Measurements from ENCODE around the gene CTAGE8.
"Not testable (repeated sequence)": the region's sequence is repeated elsewhere in the genome, so short reads cannot be mapped to it uniquely, and the experiment has no call there.

The CTAGE8 gene

DNA sequence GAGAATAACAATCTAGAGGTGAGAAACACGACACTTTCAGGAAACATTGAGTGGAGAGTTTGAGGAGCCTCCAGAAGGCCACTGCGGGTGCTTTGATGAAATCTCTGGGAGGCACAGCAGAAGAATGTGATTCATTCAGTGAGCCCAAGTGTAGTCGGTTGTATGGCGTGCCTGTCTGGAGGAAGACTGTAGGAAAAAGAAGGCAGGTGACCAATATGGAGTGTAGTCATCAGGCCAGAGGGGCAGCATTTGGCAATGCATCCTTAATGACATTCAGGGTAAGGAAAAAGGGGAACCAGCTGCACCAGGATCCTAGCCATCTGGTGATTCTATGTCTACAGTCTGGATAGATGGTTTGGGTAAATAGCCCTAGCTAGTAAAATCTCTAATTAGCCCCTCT is 16.8 kb downstream of the CTAGE8 start:
- not testable (repeated sequence) for DNase-seq

DNA sequence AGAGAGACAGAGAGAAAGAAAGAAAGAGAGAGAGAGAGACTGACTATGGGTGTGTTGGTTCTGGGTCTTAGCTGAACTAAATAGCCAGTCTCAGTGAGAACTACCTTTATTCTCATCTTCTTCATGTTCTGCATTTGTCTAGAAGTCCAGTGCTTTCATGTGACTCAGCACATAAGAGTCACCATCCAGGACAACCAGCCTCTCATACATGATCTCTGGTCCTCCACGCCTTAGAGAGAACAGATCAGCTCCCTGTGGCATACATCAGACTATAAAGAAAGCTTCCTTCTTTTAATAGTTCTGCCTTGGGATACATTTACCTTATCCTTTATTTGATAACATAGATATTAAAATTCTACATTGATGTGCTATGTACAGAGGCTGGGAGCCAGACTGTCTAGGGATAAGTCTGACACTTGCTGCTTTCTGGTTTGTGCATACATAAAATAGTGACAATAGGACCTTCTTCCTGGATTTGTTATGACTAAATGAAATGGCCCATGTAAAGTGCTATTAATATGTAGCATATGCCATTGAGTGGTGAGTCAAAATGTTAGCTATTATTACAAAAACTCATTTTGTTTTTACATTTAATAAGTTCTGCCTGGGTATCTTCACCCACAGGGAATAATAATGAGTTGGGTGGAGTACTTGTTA is 21.3 kb downstream of the CTAGE8 start:
- DNase-seq = not testable (repeated sequence)

DNA sequence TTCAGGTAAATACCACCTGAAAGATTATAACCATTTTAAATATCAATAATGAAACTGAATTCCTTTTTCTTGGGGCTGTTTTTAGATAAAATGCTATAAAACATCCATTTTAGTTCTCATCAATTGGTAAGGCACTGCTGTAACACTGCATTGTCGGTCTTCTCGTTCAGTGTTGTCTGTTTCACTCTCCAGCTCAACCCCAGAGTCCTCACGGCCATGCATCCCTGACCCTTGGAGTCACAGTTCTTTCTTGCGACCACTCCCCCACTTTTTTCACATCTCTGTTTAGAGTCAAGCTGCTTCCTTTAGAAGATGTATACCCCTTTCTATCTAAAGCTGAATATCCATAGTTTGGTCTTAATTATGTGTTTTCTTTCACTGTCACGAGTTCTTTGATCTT is 22.1 kb downstream of the CTAGE8 start:
- not testable (repeated sequence) for DNase-seq

DNA sequence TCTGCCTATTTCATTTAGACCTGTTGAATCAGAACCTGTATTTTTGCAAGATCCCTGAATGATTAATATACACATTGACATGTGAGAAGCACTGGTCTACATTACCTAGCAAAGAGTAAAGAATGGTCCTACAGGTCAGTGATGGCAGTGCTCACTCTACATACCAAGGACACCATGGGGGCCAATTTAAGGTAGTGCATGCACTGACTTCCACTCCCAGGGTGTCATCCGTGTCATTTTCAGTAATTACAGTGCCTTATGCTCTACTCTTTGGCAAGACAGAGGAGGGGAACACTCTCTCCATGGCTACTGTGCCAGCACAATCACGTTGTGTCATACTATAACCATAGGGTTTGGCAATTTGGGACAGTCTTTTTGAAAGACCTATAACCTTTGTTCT is 23.7 kb downstream of the CTAGE8 start:
- DNase-seq = not testable (repeated sequence)

DNA sequence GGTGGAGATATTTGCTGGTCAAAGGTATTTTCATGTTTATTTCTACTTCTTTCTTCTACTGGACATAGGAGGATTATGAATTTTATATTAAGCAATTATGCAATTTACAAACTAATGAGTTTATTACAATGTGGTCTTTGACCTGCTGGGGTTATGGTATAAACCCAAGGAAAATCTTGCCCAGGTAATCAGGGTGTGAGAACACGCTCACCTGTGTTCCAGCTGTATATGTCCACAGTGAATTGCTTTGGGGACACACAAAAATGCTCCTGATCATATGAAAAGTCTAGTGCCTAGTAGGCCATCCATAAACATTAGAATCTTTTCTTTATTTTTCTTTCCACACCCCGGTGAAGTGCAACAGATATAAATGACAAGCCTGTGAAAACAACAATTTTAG is 29.7 kb downstream of the CTAGE8 start, which contains the start of gene OR2A42:
Gene OR2A42, minus strand, starts transcription at position 241 of the 400 bp plus-strand sequence. CDS start 6,762 bp downstream, outside the sequence.
- DNase-seq = not testable (repeated sequence)

DNA sequence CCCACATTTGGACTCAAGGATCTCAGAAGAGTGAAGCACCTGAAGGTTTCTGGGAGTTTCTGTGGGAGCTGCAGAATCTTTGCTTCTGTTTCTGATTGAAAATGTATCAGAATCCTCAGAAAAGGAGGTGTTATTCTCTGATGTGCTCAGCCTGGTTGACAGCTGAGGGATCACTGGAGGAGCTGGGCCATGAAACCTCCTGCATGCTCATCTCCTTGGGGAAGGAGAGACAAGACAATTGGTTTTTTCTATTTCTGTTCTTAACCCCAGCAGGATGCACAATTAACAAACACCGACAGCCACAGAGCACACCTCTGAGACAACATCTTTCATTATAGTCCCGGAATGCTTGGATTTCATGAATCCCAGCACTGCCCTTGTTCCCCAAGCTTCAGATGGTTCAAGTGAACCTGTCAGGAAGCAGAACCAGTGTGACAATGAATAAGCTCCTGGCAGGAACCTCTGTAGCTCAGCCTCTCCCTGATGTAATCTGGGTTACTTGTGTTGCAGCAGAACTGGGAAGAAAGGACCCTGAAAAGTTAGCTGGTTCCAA is 30.5 kb downstream of the CTAGE8 start:
- not testable (repeated sequence) for DNase-seq

DNA sequence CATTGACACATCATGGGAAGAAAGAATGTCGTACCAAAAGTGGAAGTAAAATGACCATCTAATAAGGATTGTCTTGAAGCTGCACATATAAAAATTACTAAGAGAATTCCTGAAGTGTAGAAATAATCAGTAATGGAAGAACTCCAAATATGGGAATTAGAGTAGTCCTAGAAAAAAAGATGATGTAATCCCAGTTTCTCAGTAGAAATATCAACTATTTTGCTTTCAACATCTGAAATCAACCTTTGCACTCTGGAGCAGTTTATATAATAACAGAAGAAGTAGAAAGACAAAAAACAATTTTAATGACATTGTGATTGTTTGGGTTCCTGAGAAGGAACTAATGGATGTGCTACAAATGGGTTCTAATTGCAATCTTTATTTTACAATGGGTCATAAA is 36.0 kb downstream of the CTAGE8 start:
- not testable (repeated sequence) for DNase-seq

DNA sequence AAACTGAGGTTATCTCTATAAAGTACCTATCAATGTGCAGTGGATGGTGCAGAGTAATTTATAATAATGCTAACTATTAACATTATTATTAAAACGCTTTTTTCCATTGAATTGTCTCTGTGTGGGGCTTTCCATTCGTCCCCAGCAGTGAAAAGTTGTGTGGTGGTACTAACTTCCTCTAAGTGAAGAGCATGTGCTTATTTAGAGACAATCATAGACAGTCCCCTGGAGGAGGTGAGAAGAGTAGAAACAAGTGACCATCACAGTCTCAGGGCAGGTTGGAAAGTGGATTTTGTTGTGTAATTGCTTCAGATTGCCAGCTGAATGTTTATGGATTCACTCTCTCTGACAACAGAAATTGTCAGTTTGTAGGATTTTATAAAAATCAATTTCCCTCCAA is 38.1 kb downstream of the CTAGE8 start:
- not testable (repeated sequence) for DNase-seq

DNA sequence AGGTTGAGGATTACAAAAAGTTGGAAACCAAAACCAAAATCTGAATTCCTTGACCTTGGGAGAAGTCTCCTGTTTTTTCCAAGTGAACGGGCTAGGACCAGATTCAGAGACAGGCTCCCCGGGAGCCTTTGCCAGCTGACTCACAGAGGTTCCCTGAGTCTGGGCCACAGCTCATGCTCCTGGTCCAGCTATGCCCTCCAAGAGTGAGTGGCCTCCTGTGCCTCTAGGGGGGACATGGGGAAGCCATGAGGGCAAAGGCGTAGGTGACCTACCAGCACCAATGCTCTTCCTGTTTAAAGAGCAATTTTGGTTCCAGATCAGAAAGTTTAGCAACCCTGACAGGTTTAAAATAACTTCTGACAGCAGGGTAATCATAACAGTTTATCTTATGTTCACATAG is 40.3 kb downstream of the CTAGE8 start:
- DNase-seq = not testable (repeated sequence)

DNA sequence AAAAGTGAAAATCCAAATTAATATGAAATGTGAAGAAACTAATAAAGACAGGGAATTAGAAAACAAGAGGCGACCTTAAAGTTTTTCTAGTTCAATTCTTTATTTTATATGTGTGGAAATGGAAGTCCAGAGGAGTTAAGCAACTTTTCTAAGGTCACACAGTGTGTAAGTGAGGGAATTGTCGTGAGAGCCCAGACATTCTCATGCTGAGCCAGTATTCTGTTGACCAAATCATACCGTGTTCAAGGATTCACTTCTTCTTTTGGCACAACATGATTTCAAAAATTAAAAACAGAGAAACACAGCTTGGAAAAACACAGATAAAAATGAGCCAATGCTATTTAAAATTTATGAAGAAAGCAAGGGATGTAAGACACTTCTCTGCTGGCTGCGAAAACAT is 42.2 kb downstream of the CTAGE8 start:
- not testable (repeated sequence) for DNase-seq

DNA sequence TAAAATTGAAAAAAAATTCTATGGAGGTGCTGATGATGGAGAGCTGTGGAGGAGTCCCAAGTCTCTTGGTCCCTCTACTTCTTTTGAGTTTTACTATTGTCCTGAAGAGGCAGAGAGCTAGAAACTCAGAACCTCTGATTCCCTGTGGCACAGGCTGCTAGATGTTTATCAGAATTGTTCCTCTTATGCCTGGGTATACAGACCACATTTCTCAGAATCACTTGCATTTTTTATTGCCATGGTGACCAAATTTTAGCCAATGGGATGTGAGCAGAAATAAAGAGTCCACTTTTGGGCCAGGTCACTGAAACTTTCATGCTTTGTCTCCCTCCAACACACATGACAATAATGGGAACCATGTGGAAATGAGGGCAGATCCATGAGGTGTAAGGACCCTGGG is 45.4 kb downstream of the CTAGE8 start:
- not testable (repeated sequence) for DNase-seq

DNA sequence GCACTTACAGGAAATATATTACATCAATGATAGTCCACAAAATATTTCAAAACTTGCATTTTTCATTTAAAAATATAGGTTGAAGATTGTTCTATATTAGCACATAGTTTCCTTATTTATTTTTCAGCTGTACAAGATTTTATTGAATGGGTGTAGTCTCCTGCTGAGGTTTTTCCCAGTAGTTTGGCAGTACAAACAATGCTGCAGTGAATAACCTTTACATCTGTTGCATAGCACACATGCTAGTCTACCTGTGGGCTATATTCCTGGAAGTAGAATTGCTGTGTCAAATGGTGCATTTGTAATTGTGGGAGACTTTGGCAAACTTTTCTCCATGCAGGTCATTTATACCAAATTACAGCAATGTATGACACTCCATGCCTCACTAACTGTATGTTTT is 48.6 kb downstream of the CTAGE8 start:
- DNase-seq = not testable (repeated sequence)

DNA sequence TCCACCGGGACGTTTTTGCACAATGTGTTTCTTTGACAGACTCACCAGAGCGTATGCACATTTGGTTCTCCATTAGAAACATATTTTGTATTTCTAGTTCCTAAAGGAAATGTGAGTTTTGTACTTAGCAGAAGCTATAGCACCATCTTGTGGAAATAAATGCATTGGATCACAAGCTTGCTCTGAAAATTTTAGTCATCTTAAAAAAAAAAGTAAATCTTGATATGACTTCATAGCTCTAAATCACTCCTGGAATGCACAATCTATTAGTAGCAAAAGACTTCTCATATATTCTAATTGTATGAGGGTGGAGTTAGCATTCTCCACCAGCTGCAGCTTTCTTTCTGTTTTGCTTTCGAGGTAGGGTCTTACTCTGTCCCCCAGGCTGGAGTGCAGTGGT is 49.9 kb downstream of the CTAGE8 start:
- DNase-seq = not testable (repeated sequence)

DNA sequence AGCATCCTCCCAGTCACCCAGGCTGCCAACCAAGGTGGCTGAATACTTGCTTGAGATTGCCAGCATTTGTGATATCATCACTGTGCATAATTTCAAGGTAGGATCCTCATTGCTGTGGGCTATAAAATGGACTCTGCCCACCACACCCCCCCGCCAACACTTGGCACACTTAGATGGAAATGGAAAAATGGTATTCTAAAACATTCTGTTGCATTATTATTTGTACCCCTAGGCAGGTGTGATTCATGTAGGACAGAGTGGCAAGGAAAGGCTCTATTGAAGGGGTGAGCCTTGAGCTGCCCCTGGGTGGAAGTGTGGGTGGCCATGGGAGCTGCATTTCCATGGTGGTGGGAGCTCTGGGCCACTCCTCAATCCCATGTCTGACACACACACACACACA is 50.5 kb downstream of the CTAGE8 start:
- DNase-seq = not testable (repeated sequence)

DNA sequence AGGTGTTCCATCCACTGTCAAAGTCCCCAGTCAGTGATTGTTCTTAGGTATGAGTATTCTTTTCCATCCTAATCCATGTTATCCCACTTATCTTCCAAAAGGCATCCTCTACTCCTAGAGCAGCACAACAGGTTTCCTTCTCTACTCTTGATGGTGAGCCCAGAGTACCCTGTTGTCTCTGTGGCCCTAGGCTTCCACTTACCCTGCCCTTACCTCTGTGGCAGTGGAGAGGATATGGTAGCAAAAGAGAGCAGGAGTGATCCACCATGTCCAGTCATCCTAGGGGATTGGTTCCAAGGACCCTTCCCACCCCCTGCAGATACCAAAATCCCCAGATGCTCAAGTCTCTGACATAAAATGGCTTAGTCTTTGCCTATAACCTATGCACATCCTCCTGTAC is 51.9 kb downstream of the CTAGE8 start:
- not testable (repeated sequence) for DNase-seq
